AG09319 (cell line): ENCODE data around the gene ACACB.

ENCODE experiments used
- DNase-seq: peaks from one replicate; pipeline ENCODE4 v3.0.0-alpha.2; 2010; ENCODE audit warnings: low read depth; ENCODE audit errors: extremely low read depth
- TF ChIP-seq, protein P1 (sequence below): IDR thresholded peaks from 2 replicates; pipeline ENCODE4 v1.5.1; 2011; ENCODE audit warnings: low read depth, mild to moderate bottlenecking, inconsistent platforms, low read length, moderate library complexity

The ACACB gene

DNA sequence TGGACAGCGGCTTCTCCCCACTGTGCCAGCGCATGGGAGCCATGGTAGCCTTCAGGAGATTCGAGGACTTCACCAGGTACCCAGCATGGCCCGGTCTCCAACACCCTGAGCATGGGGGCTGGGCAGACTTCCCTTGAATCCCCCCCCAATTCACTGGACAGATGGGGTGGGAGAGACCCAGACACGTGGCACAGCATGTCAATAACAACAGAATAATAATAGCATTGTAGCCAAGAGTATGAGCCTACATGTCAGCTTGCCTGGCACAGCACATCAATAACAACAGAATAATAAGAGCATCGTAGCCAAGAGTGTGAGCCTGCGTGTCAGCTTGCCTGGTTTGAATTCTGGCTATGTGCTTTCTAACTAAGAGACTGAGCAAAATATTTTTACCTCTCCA is 116.3 kb downstream of the ACACB start:
- no peak for DNase-seq
- TF ChIP-seq, protein P1, sequence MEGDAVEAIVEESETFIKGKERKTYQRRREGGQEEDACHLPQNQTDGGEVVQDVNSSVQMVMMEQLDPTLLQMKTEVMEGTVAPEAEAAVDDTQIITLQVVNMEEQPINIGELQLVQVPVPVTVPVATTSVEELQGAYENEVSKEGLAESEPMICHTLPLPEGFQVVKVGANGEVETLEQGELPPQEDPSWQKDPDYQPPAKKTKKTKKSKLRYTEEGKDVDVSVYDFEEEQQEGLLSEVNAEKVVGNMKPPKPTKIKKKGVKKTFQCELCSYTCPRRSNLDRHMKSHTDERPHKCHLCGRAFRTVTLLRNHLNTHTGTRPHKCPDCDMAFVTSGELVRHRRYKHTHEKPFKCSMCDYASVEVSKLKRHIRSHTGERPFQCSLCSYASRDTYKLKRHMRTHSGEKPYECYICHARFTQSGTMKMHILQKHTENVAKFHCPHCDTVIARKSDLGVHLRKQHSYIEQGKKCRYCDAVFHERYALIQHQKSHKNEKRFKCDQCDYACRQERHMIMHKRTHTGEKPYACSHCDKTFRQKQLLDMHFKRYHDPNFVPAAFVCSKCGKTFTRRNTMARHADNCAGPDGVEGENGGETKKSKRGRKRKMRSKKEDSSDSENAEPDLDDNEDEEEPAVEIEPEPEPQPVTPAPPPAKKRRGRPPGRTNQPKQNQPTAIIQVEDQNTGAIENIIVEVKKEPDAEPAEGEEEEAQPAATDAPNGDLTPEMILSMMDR: no peak

DNA sequence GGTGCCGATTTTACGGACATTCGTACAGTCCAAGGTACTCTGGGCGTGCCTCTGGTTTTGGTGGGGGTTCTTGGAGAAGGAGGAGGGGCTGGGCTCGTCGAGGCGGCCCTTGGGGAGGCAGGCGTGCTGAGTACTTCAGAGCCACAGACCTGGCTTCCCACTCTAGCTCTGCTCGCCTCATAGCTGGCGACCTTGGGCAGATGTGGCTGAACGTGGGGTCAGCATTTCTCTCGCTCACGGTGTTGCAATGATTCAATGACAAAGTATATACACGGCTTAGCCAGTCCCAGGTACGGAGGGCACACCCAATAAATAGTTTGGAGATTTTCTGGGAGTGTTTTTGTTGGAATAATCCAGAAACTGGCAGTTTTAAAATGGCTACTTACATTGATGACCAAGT is 117.6 kb downstream of the ACACB start:
- DNase-seq: no peak
- TF ChIP-seq, protein P1: no peak

DNA sequence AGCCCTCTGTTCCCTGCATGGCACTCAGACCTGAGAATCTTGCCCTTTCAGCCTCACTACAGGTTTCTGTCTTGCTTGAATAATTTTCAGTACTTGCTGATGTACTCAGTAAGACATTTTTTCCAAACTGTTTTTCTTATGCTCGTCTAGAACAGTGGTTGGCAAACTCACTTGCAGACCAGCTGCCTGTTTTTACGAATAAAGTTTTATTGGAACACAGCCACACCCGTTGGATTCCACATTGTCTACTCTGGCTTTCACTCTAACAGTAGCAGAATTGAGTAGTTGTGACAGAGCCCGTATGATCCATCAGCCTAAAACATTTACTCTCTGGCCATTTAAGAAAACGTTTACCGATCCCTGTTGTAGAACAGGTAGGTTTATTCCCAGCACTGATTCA is 119.9 kb downstream of the ACACB start:
- TF ChIP-seq, protein P1: no peak
- DNase-seq: no peak

DNA sequence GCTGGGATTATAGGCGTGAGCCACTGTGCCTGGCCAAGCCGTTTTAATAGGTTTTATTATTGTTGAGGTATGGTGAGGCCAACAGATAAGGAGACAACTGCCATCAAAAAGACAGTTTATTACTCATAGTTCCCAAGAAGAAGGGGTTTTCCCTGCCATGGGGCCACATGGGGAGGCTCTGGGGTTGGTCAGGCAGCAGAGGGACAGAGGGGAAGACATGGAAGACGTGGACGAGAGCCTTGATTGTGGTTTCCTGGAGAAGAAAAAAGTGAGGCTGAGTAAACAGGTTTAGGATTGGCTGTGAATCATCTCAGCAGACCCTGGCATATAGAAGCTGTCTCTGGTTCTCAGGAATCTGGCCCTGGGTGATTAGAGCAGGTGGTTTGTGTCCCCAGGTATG is 122.8 kb downstream of the ACACB start:
- no peak for DNase-seq
- TF ChIP-seq, protein P1: no peak

DNA sequence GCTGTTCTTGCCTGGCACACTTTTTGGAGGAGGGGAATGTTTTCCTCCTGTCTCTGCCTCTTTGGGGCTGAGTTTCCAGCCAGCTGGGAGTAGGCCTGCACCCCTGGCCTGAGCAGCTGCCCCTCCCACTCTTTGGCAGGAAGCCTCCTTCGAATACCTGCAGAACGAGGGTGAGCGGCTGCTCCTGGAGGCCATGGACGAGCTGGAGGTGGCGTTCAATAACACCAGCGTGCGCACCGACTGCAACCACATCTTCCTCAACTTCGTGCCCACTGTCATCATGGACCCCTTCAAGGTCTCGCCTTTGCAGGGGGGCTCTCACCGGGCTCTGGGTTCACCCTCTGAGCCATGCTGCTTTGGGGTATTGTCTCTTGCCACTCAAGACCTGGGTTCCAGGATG is 123.3 kb downstream of the ACACB start:
- TF ChIP-seq, protein P1: no peak
- DNase-seq: no peak

DNA sequence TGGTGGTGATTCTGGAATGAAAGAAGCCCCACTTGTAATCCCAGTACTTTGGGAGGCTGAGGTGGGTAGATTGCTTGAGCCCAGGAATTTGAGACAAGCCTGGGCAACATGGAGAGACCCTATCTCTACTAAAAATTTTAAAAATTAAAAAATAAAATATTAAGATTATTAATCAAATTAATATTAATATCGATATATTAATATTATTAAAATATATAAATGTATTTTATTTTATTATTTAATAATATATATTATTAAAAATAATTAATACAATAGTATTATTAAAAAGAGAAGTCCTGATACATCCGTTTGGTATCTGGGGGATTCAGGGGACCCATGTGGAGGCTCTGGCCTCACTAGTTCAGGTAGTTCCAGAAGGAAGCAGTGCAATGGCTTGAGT is 124.0 kb downstream of the ACACB start:
- TF ChIP-seq, protein P1: no peak
- no peak for DNase-seq

DNA sequence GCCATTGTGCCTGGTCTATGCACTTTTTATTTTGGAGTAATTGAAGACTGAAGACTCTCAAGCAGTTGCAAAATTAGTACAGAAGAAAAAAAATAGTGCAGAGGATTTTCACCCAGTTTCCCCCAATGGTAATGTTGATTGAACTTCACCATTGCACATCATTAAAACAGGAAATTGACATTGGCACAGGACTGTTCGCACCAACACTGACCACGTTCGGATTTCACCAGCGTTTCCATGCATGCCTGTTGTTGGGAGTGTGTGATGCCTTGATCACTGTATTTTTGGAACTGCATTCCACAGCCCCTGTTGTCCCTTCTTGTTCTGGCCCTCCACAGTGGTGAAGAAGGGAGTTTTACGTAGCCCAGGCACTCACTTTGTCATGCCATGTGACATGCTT is 125.5 kb downstream of the ACACB start:
- DNase-seq: no peak
- TF ChIP-seq, protein P1: no peak
